ENCODE measurements around the gene PSMB10. TPM values are rescaled to one million over a fixed set of nuclear protein-coding genes. Genes with fewer than 3 reads are reported as not detected.

Gene PSMB10
- total RNA-seq, 1 donor from 2014 or later: 28.7 TPM

DNA sequence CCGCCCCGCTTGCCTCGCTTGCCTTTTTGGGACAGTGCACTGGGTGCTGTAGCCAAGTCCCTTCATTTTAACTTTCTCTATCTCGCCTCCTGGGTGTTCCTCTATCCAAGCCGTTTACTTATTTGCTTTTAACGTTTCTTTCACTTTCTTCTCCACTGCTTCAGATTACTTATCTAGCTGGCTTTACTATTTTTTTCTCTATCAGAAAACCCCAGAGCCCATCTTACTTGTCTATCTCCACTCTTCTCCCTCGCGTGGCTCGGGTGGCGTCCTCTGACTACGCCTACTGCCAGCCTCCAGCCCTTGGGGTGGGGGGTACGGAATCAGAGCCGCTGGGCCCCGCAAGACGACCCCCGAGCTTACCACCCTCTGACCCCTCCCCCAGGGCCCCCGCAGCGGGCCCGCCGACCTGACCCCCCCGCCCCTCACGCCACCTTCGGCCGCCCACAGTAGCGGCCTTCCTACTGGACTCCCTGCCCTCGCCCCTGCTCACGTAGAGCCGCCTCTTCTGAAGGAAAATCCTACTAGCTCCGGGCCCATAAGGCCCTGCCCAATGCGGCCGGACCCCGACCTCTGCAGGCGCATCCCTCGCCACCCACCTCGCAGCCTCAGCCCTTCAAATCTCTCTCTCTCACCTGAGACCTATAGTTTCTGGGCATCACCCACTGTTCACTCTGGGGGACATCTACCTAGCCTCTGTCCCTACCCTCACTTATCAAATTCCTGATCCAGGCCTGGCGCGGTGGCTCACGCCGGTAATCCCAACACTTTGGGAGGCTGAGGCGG lies 32.8 kb upstream of the PSMB10 start:
- peak overlapping the region; percentile 93 for H3K27ac ChIP-seq (ENCODE audit: low read depth, low read length)
- peaks cover 39 to 43% (median 39%) of the 10 kb centered on the region in 3 donors for H3K4me1 ChIP-seq (ENCODE audit: control insufficient read depth in 3 of 3, insufficient read depth in 3 of 3, low read length in 3 of 3)
- H3K9me3 ChIP-seq (ENCODE audit: control insufficient read depth in 3 of 3, low read length in 3 of 3): no peaks in the 10 kb centered on the region
- H3K27me3 ChIP-seq (ENCODE audit: control insufficient read depth in 3 of 3, insufficient read depth in 3 of 3, low read length in 3 of 3): no peaks in the 10 kb centered on the region
- H3K4me3 ChIP-seq (ENCODE audit: low read length in 3 of 3): peak overlapping the region; percentile 71 to 97 (median 92)
- no peaks in the 10 kb centered on the region for H3K36me3 ChIP-seq (ENCODE audit: control insufficient read depth in 3 of 3, insufficient read depth in 3 of 3, low read length in 3 of 3)
- peak overlapping the region; percentile 68 to 98 (median 78) for H3K9ac ChIP-seq (ENCODE audit: low read depth in 1 of 3, low read length in 3 of 3)

DNA sequence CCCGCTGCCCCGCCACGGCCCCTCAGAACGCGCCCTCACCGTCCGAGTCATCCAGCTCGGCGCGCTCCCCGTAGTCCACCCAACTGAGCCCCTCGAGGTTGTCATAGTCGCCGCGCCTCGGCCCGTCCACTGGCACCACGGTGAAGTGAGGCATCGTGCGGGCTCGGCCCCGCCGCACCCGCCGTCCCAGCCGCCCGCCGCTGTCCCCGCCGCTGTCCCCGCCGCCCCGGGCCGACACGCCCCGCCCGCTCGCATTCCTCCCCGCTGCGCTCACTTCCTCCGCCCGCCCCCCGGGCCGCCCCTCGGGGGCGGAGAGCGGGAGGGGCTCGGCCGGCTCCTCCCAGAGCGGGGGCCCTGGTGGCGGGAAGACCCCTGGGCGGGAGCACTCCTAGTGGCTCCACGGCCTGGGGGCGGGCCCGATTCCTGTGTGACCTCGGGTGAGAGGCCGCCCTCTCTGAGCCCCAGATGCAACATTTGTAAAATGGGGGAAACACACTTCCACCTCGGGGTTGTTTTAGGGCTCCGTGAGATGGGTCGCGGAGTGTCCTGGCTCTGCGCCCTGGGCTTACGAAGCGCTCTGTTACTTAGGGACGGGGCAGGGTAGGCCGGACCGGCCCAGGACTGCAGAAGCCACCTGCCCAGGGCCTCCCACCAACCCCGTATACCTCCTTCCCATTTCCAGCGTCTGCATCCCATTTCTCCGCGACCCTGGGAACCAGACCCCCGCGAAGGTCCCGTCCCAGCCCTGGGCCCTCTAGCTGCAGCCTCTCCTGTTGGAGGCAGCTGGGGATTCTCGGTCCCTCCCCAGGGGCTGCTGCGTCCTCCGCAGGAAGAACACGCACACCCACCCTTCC lies 32.0 kb upstream of the PSMB10 start, which contains the start of gene SLC12A4:
Gene SLC12A4, minus strand, starts transcription at position 238 of the 854 bp plus-strand sequence. Its CDS starts 84 bp downstream, at position 154.
- H3K27me3 ChIP-seq (ENCODE audit: control insufficient read depth in 3 of 3, insufficient read depth in 3 of 3, low read length in 3 of 3): no peaks in the 10 kb centered on the region
- no peaks in the 10 kb centered on the region for H3K36me3 ChIP-seq (ENCODE audit: control insufficient read depth in 3 of 3, insufficient read depth in 3 of 3, low read length in 3 of 3)
- H3K27ac ChIP-seq (ENCODE audit: low read depth, low read length): peak within 1 kb of the TSS; percentile 93
- no peaks in the 10 kb centered on the region for H3K9me3 ChIP-seq (ENCODE audit: control insufficient read depth in 3 of 3, low read length in 3 of 3)
- peak within 1 kb of the TSS; percentile 88 to 97 (median 92) for H3K4me3 ChIP-seq (ENCODE audit: low read length in 3 of 3)
- peak within 1 kb of the TSS; percentile 92 to 98 (median 92) for H3K9ac ChIP-seq (ENCODE audit: low read depth in 1 of 3, low read length in 3 of 3)
- H3K4me1 ChIP-seq (ENCODE audit: control insufficient read depth in 3 of 3, insufficient read depth in 3 of 3, low read length in 3 of 3): peaks cover 47 to 51% (median 47%) of the 10 kb centered on the region in 3 donors

DNA sequence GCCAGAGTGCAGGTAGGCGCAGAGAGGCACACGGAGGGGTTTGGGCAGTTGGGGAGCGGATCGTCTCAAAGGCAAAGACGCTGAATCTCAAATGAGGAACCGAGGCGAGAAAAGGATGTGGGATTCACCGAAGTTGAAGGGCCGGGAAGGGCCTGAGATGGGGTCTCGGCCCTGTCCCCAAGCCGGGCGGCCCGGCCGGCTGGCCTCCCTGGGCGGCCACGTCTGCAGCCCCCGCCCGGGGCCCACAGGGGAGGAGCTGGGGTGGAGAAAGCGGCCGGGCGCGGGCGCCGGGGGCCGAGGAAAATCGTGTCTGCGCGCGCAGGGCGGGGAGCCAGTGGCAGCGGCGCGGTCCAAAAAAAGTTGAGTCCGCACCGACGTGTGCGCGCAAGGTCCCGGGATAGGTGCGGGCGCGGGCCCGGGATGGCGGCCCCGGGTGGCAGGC lies 31.3 kb upstream of the PSMB10 start:
- Histone ChIP-seq H3K27me3 (ENCODE audit: control insufficient read depth in 3 of 3, insufficient read depth in 3 of 3, low read length in 3 of 3) (no peaks in the 10 kb centered on the region), H3K9ac (ENCODE audit: low read depth in 1 of 3, low read length in 3 of 3) (peak overlapping the region; percentile 92 to 98 (median 92)), H3K4me3 (ENCODE audit: low read length in 3 of 3) (peak overlapping the region; percentile 88 to 97 (median 92)), H3K36me3 (ENCODE audit: control insufficient read depth in 3 of 3, insufficient read depth in 3 of 3, low read length in 3 of 3) (peaks cover 0 to 4% (median 1%) of the 10 kb centered on the region in 3 donors), H3K27ac (ENCODE audit: low read depth, low read length) (peak overlapping the region; percentile 93), H3K4me1 (ENCODE audit: control insufficient read depth in 3 of 3, insufficient read depth in 3 of 3, low read length in 3 of 3) (peaks cover 53 to 58% (median 53%) of the 10 kb centered on the region in 3 donors), H3K9me3 (ENCODE audit: control insufficient read depth in 3 of 3, low read length in 3 of 3) (no peaks in the 10 kb centered on the region)

DNA sequence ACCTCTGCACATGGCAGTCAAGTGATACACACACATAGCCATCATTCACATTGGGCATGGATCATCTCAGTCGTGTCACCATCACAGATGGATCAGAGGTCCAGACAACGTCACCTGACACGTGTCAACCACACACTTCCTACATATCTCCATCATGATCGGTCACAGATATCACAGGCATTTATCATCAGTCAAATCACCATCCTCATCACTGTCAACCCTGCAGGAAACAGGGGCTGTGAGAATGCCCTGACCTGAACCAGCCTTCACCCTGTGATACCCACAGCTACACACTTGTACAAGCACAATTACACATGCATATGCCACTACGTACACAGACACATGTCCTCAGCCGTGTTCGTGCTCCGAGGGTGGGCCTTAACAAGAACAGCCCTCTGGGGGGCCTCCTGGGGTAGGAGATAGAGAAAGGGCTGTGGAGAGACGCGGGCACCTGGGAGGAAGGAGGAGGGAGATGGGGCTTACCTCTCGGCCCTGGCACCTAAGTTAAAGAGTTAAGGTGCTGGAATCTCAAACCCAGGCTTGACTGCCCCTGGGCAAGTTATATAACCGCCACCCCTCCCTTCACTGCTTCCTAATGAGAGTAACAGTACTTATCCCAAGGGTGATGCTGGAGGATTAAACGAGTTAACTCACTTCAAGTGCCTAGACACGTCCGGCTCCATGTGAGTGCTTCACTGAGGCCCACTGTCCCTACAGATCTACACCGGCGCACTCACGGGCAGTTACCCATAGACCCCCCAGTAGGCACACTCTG lies 30.7 kb upstream of the PSMB10 start:
- Histone ChIP-seq H3K27ac (ENCODE audit: low read depth, low read length) (peak overlapping the region; percentile 93), H3K9ac (ENCODE audit: low read depth in 1 of 3, low read length in 3 of 3) (peak overlapping the region; percentile 92 to 98 (median 92)), H3K27me3 (ENCODE audit: control insufficient read depth in 3 of 3, insufficient read depth in 3 of 3, low read length in 3 of 3) (no peaks in the 10 kb centered on the region), H3K4me3 (ENCODE audit: low read length in 3 of 3) (peak overlapping the region; percentile 88 to 97 (median 92)), H3K36me3 (ENCODE audit: control insufficient read depth in 3 of 3, insufficient read depth in 3 of 3, low read length in 3 of 3) (peaks cover 6 to 9% (median 6%) of the 10 kb centered on the region in 3 donors), H3K4me1 (ENCODE audit: control insufficient read depth in 3 of 3, insufficient read depth in 3 of 3, low read length in 3 of 3) (peaks cover 59 to 64% (median 59%) of the 10 kb centered on the region in 3 donors), H3K9me3 (ENCODE audit: control insufficient read depth in 3 of 3, low read length in 3 of 3) (no peaks in the 10 kb centered on the region)

DNA sequence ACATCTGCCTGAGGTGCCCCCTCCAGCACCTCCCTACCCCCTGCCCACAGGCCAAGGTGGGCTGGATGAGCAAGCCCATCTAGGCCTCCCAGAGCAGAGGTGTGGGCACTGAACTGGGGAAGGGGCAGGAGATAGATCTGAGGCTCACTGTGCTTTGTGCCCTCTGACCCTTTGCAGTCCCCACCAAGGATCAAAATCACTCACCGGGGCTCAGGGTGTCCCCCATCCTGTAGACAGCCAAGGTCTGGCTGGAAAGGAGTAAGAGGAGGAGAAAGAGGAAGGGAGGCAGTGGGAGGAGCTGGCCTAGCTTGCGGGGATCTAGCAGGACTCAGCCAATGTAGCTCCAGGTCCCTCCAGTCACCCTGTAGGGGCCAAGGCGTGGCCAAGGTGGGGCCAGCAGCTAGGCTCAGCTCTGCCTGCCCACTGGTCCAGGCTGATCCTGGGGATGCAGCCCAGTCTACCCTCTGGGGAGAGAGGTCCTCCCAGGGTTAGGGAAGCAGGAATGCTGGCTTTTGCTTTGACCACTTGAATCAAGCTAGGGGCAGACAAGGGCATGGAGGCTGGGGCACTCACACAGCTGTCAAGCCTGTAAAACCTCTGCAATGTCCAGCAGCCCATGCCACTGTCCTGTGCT lies 30.0 kb upstream of the PSMB10 start:
- Histone ChIP-seq H3K9ac (ENCODE audit: low read depth in 1 of 3, low read length in 3 of 3) (peak overlapping the region; percentile 92 to 98 (median 92)), H3K27me3 (ENCODE audit: control insufficient read depth in 3 of 3, insufficient read depth in 3 of 3, low read length in 3 of 3) (no peaks in the 10 kb centered on the region), H3K9me3 (ENCODE audit: control insufficient read depth in 3 of 3, low read length in 3 of 3) (no peaks in the 10 kb centered on the region), H3K4me1 (ENCODE audit: control insufficient read depth in 3 of 3, insufficient read depth in 3 of 3, low read length in 3 of 3) (peaks cover 66 to 71% (median 66%) of the 10 kb centered on the region in 3 donors), H3K36me3 (ENCODE audit: control insufficient read depth in 3 of 3, insufficient read depth in 3 of 3, low read length in 3 of 3) (peaks cover 13 to 16% (median 13%) of the 10 kb centered on the region in 3 donors), H3K27ac (ENCODE audit: low read depth, low read length) (peak overlapping the region; percentile 93), H3K4me3 (ENCODE audit: low read length in 3 of 3) (peak overlapping the region; percentile 88 to 97 (median 92))

DNA sequence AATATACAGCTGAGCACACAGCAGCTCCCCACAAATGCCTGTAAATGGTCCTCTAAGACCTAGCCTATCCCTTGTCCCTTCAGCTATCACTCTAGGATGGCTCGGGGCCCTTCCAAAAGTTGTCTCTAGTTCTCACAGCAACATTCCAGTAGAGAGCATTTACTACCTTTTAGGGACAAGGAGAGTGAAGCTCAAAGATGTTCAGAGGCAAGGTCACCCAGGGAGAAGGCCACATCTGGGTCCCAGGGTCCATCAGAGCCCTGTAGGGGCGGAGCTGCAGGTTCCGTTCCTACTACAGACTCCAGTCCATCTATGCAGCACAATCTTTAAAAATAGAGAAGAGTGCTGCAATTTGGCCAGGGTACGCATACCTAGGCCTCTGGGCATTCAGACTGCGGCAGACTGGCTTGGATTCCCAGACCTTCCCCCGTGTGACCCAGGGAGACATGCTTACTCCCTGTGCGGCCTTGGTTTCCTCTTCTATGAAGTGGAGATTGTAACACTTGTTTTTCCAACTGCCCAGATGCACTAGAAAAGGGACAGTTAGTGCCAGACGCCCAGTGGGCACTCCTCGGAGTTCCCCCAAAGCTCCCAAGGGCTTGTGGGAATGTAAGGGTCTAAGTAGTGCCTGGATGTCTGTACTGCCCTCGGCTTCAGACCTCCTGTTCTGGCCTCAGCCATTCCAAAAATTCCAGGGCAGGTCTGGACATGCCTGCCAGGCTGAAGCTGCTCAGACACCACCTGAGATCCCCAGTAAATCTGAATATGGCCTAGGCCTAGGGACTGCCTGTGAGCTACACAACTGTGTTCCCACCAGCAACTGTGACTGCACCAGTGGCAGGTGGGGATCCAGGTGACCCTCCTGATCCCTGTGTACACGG lies 29.3 kb upstream of the PSMB10 start:
- H3K9ac ChIP-seq (ENCODE audit: low read depth in 1 of 3, low read length in 3 of 3): peak overlapping the region; percentile 92 to 98 (median 92)
- peak overlapping the region; percentile 93 for H3K27ac ChIP-seq (ENCODE audit: low read depth, low read length)
- peak overlapping the region; percentile 88 to 97 (median 92) for H3K4me3 ChIP-seq (ENCODE audit: low read length in 3 of 3)

DNA sequence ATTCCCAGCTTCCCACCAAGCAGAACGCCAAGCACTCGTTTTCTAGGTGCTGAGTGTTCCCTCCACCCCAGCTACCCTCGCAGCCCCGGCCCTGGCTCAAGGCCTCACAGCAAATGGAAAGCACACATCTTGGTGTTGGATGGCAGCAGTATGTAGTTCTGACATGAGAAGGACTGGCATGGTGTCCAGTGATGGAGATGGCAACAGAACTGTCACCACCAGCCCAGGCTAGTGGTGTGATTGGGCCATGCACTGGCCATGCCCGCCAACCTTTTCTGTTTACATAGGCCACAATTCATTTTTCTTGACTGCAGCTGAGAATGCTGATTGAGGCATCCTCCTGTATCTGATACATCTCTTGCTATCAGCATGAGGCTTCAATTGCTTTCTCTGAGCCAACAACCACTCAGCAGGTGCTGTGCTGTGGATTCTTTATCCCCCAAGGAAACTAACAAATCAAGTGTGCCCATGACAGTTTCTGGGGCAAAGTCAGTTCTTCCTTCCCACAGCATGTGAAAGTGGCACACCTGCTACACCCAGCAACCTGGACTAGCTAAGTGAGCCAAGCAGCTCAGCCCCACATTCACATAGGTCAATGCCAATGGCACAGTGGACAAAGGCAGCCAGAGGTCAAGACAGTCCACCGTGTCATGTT lies 28.0 kb upstream of the PSMB10 start:
- H3K36me3 ChIP-seq (ENCODE audit: control insufficient read depth in 3 of 3, insufficient read depth in 3 of 3, low read length in 3 of 3): peaks cover 27 to 35% (median 33%) of the 10 kb centered on the region in 3 donors
- H3K27me3 ChIP-seq (ENCODE audit: control insufficient read depth in 3 of 3, insufficient read depth in 3 of 3, low read length in 3 of 3): no peaks in the 10 kb centered on the region
- peak overlapping the region in 1 of 3 donors; percentile 58 for H3K4me3 ChIP-seq (ENCODE audit: low read length in 3 of 3)
- no peaks in the 10 kb centered on the region for H3K9me3 ChIP-seq (ENCODE audit: control insufficient read depth in 3 of 3, low read length in 3 of 3)
- H3K27ac ChIP-seq (ENCODE audit: low read depth, low read length): peak overlapping the region; percentile 93
- peaks cover 86 to 91% (median 87%) of the 10 kb centered on the region in 3 donors for H3K4me1 ChIP-seq (ENCODE audit: control insufficient read depth in 3 of 3, insufficient read depth in 3 of 3, low read length in 3 of 3)
- peak overlapping the region; percentile 14 to 98 (median 63) for H3K9ac ChIP-seq (ENCODE audit: low read depth in 1 of 3, low read length in 3 of 3)

More for the DNA sequence above, 29.3 kb upstream of the PSMB10 start:
- H3K4me1 ChIP-seq (ENCODE audit: control insufficient read depth in 3 of 3, insufficient read depth in 3 of 3, low read length in 3 of 3): peaks cover 73 to 78% (median 74%) of the 10 kb centered on the region in 3 donors
- no peaks in the 10 kb centered on the region for H3K27me3 ChIP-seq (ENCODE audit: control insufficient read depth in 3 of 3, insufficient read depth in 3 of 3, low read length in 3 of 3)
- peaks cover 19 to 23% (median 21%) of the 10 kb centered on the region in 3 donors for H3K36me3 ChIP-seq (ENCODE audit: control insufficient read depth in 3 of 3, insufficient read depth in 3 of 3, low read length in 3 of 3)
- no peaks in the 10 kb centered on the region for H3K9me3 ChIP-seq (ENCODE audit: control insufficient read depth in 3 of 3, low read length in 3 of 3)

All from skeletal muscle tissue (tissue), 4 donors.